GM23338 (cell line): ENCODE measurements around the gene PCDHGA5. TPM values are rescaled to one million over a fixed set of nuclear protein-coding genes. Genes with fewer than 3 reads are reported as not detected.
A peak's percentile ranks its signal among the peaks of the same experiment; 100 is the strongest.
"Not testable (repeated sequence)": the region's sequence is repeated elsewhere in the genome, so short reads cannot be mapped to it uniquely, and the experiment has no call there.

Source experiments
- ATAC-seq: fragments of 200-7000 bp; cut with Tn5 transposase; 3 replicates; pipeline ENCODE4 v1.9.1; 2020
- DNase-seq: peaks from one replicate; pipeline ENCODE4 v3.0.0-alpha.2; 2015; ENCODE audit warnings: low spot score
- H2AFZ ChIP-seq: fragments of 200-600 bp; sonication (generic); 2 replicates; pipeline ENCODE4 v1.8.0; 2016; ENCODE audit warnings: antibody characterized with exemption, mild to moderate bottlenecking, moderate library complexity
- H3F3A ChIP-seq: fragments of 200-600 bp; sonication (generic); replicated peaks from 2 replicates; pipeline ENCODE4 v1.8.0; 2017; ENCODE audit warnings: antibody characterized with exemption, mixed run types, low read depth
- H3K27ac ChIP-seq: fragments of 200-600 bp; sonication (generic); 2 replicates; pipeline ENCODE4 v1.6.1; 2016; ENCODE audit warnings: low read depth
- H3K27me3 ChIP-seq: fragments of 200-600 bp; sonication (generic); 2 replicates; pipeline ENCODE4 v1.8.0; 2016; ENCODE audit warnings: mild to moderate bottlenecking, mixed run types, moderate library complexity; ENCODE audit not compliant: insufficient read depth
- H3K36me3 ChIP-seq: fragments of 200-600 bp; sonication (generic); 2 replicates; pipeline ENCODE4 v1.8.0; 2016; ENCODE audit warnings: mild to moderate bottlenecking; ENCODE audit not compliant: insufficient read depth
- H3K4me1 ChIP-seq: fragments of 200-600 bp; sonication (generic); 2 replicates; pipeline ENCODE4 v1.8.0; 2016; ENCODE audit warnings: mild to moderate bottlenecking, moderate library complexity; ENCODE audit not compliant: insufficient read depth
- H3K4me2 ChIP-seq: fragments of 200-600 bp; sonication (generic); 2 replicates; pipeline ENCODE4 v1.7.1; 2017; ENCODE audit warnings: mixed run types
- H3K4me3 ChIP-seq: fragments of 200-600 bp; sonication (generic); 2 replicates; pipeline ENCODE4 v1.6.1; 2016; ENCODE audit warnings: mixed run types
- H3K79me2 ChIP-seq: fragments of 200-600 bp; sonication (generic); replicated peaks from 2 replicates; pipeline ENCODE4 v1.8.0; 2017; ENCODE audit warnings: mild to moderate bottlenecking; ENCODE audit not compliant: insufficient read depth
- H3K9me2 ChIP-seq: fragments of 200-600 bp; sonication (generic); 2 replicates; pipeline ENCODE4 v1.8.0; 2017; ENCODE audit not compliant: insufficient read depth
- H4K20me1 ChIP-seq: fragments of 200-600 bp; sonication (generic); replicated peaks from 2 replicates; pipeline ENCODE4 v1.8.0; 2017; ENCODE audit warnings: mild to moderate bottlenecking; ENCODE audit not compliant: insufficient read depth
- H3K27ac Mint-ChIP-seq: 2 replicates; pipeline ENCODE4 v1.8.0; 2020; ENCODE audit warnings: inconsistent platforms, mild to moderate bottlenecking, moderate library complexity, mixed read lengths
- H3K27me3 Mint-ChIP-seq: 3 replicates; pipeline ENCODE4 v1.8.0; 2022; ENCODE audit warnings: low read depth, mild to moderate bottlenecking, moderate library complexity, mixed read lengths, inconsistent platforms; ENCODE audit not compliant: insufficient read depth, poor library complexity
- H3K36me3 Mint-ChIP-seq: 3 replicates; pipeline ENCODE4 v1.8.0; 2021; ENCODE audit warnings: low read depth, mild to moderate bottlenecking, inconsistent platforms, moderate library complexity, mixed read lengths
- H3K4me1 Mint-ChIP-seq: 3 replicates; pipeline ENCODE4 v1.8.0; 2020; ENCODE audit warnings: mild to moderate bottlenecking, inconsistent platforms, mixed read lengths
- H3K4me3 Mint-ChIP-seq: 3 replicates; pipeline ENCODE4 v1.8.0; 2021; ENCODE audit warnings: moderate library complexity, mild to moderate bottlenecking, inconsistent platforms, mixed read lengths
- H3K9me3 Mint-ChIP-seq: 3 replicates; pipeline ENCODE4 v1.8.0; 2020; ENCODE audit warnings: moderate library complexity, mild to moderate bottlenecking, inconsistent platforms, mixed read lengths
- CREB1 ChIP-seq: fragments of 250-450 bp; sonication (Bioruptor Pico); IDR thresholded peaks from 2 replicates; pipeline ENCODE4 v1.5.0; 2020; ENCODE audit warnings: low read depth, mild to moderate bottlenecking, moderate library complexity
- CTCF ChIP-seq, 2 experiments: fragments of 200-600 bp in 1 of 2; sonication (generic) in 1 of 2; conservative IDR thresholded peaks; 2 replicates each; pipeline versions ENCODE4 v1.5.1 to v1.6.1; 2016 to 2017; ENCODE audit warnings: antibody characterized with exemption in 2 of 2, low read depth in 2 of 2, mild to moderate bottlenecking in 2 of 2, moderate library complexity in 1 of 2
- JUNB ChIP-seq: IDR thresholded peaks from one replicate; pipeline ENCODE4 v1.6.1; 2016; ENCODE audit warnings: antibody characterized with exemption; ENCODE audit not compliant: unreplicated experiment
- NANOG ChIP-seq: IDR thresholded peaks from 2 replicates; pipeline ENCODE4 v1.6.1; 2016; ENCODE audit warnings: antibody characterized with exemption, borderline replicate concordance
- STAT1 ChIP-seq: IDR thresholded peaks from one replicate; pipeline ENCODE4 v1.6.1; 2016; ENCODE audit warnings: antibody characterized with exemption; ENCODE audit not compliant: unreplicated experiment
- ZNF462 ChIP-seq: fragments of 250-450 bp; sonication (Bioruptor Pico); IDR thresholded peaks from 2 replicates; pipeline ENCODE4 v1.5.0; 2020; ENCODE audit warnings: mild to moderate bottlenecking, moderate library complexity
- polyA plus RNA-seq: library from polyadenylated mRNA; unstranded; fragments of >200 nt; fragmentation: Nextera tagmentation; extraction: Ambion mirVana; gene quantifications from 2 replicates; pipeline ENCODE4 v1.2.1, GENCODE V29; 2016
- total RNA-seq: library from RNA; depleted of rRNA; stranded (reverse); fragments of >200 nt; shearing (Covaris generic); gene quantifications from 2 replicates; pipeline ENCODE4 v1.2.3, GENCODE V29; 2014

PCDHGA5 gene
- total and polyA plus RNA-seq, 2 experiments from 2014 or later = 0.55 to 3.1 TPM

- not testable (repeated sequence) for H3K27me3 ChIP-seq, ATAC-seq, H3K4me1 ChIP-seq, H4K20me1 ChIP-seq, H3F3A ChIP-seq, H3K27ac Mint-ChIP-seq, H3K79me2 ChIP-seq, H3K4me3 ChIP-seq, H2AFZ ChIP-seq, H3K4me3 Mint-ChIP-seq, H3K9me2 ChIP-seq, H3K4me2 ChIP-seq, H3K4me1 Mint-ChIP-seq, DNase-seq, H3K27ac ChIP-seq
- H3K36me3 Mint-ChIP-seq = peaks cover 81% of the 10 kb centered on the region
- H3K36me3 ChIP-seq = peaks cover 12% of the 10 kb centered on the region; the same call in 1 of the 2 replicates
- H3K27me3 Mint-ChIP-seq = peaks cover 11% of the 10 kb centered on the region
- H3K9me3 Mint-ChIP-seq = peaks cover 87% of the 10 kb centered on the region
Observed at GRCh38 chr5:141394401-141395187, 30.6 kb downstream of the PCDHGA5 start.

- Histone ChIP-seq H3K4me2 (peak within 1 kb of the TSS; percentile 61; the same call in 1 of the 2 replicates), H3K4me3 (peak within 1 kb of the TSS; percentile 52), H3K36me3 (0 out of 2 replicates have a peak, but pooled peaks cover 13% of the 10 kb centered on the region)
- H3K36me3 Mint-ChIP-seq = peaks cover 63% of the 10 kb centered on the region
- not testable (repeated sequence) for H3K4me3 Mint-ChIP-seq, H3K4me1 ChIP-seq, H3K27ac ChIP-seq, H3K79me2 ChIP-seq, H3F3A ChIP-seq, H3K4me1 Mint-ChIP-seq, H4K20me1 ChIP-seq, H3K9me2 ChIP-seq, H3K27ac Mint-ChIP-seq, H3K27me3 ChIP-seq, H2AFZ ChIP-seq
- H3K27me3 Mint-ChIP-seq = peaks cover 16% of the 10 kb centered on the region
- ATAC-seq (peak; percentile 90), DNase-seq (peak; percentile 79)
- peaks cover 79% of the 10 kb centered on the region for H3K9me3 Mint-ChIP-seq
- peak; percentile 69 for TF ChIP-seq CTCF (conservative IDR thresholded peaks at IDR 0.05; ENCODE audit: low read depth in 2 of 2)
Observed at GRCh38 chr5:141397756-141398551, 34.0 kb downstream of the PCDHGA5 start, which contains the start of gene PCDHGB5. PCDHGB5 (plus strand) TSS chr5:141397947; CDS start chr5:141398128, 181 bp downstream.

- Histone ChIP-seq H4K20me1 (no peaks in the 10 kb centered on the region), H3K4me2 (peak overlapping the region; percentile 49; the same call in 1 of the 2 replicates), H3K27me3 (no peaks in the 10 kb centered on the region), H3F3A (no peaks in the 10 kb centered on the region), H3K9me2 (no peaks in the 10 kb centered on the region), H3K4me1 (no peaks in the 10 kb centered on the region), H3K36me3 (0 out of 2 replicates have a peak, but pooled peaks cover 11% of the 10 kb centered on the region), H3K79me2 (no peaks in the 10 kb centered on the region; the same call in 1 of the 2 replicates), H2AFZ (no peak overlapping the region), H3K27ac (no peak overlapping the region), H3K4me3 (peak overlapping the region; percentile 42; the same call in 1 of the 2 replicates)
- no peak overlapping the region for H3K4me3 Mint-ChIP-seq
- H3K27me3 Mint-ChIP-seq = peaks cover 15% of the 10 kb centered on the region
- peaks cover 79% of the 10 kb centered on the region for H3K9me3 Mint-ChIP-seq
- H3K27ac Mint-ChIP-seq = no peak overlapping the region
- DNase-seq = no peak
- no peak for ATAC-seq
- peaks cover 63% of the 10 kb centered on the region for H3K36me3 Mint-ChIP-seq
- H3K4me1 Mint-ChIP-seq = no peaks in the 10 kb centered on the region; the same call in 2 of the 3 replicates
- no peak for TF ChIP-seq ZNF462 (CRISPR knock-in tag)
- TF ChIP-seq JUNB = no peak
- TF ChIP-seq STAT1 = no peak
- TF ChIP-seq NANOG = no peak
- no peak for TF ChIP-seq CREB1 (CRISPR knock-in tag)
Observed at GRCh38 chr5:141398608-141399007, 34.6 kb downstream of the PCDHGA5 start.
